Osteocyte (in vitro differentiated cells): ENCODE results near the gene ADAMTSL5. TPM values are rescaled to one million over a fixed set of nuclear protein-coding genes. Genes with fewer than 3 reads are reported as not detected.

ENCODE experiments used
- DNase-seq: peaks from one replicate; pipeline ENCODE4 v3.0.0; 2021; ENCODE audit warnings: mixed read lengths; ENCODE audit not compliant: unreplicated experiment; ENCODE audit errors: extremely low spot score
- H3K27ac Mint-ChIP-seq: one replicate; pipeline ENCODE4 v1.8.0; 2021; ENCODE audit warnings: mild to moderate bottlenecking, mixed read lengths; ENCODE audit not compliant: unreplicated experiment
- H3K27me3 Mint-ChIP-seq: one replicate; pipeline ENCODE4 v1.8.0; 2021; ENCODE audit warnings: mixed read lengths; ENCODE audit not compliant: unreplicated experiment
- H3K36me3 Mint-ChIP-seq: one replicate; pipeline ENCODE4 v1.8.0; 2021; ENCODE audit warnings: mixed read lengths; ENCODE audit not compliant: unreplicated experiment
- H3K4me1 Mint-ChIP-seq: one replicate; pipeline ENCODE4 v1.8.0; 2021; ENCODE audit warnings: mixed read lengths; ENCODE audit not compliant: unreplicated experiment
- H3K4me3 Mint-ChIP-seq: one replicate; pipeline ENCODE4 v1.8.0; 2021; ENCODE audit warnings: mild to moderate bottlenecking, moderate library complexity, mixed read lengths; ENCODE audit not compliant: unreplicated experiment
- H3K9me3 Mint-ChIP-seq: one replicate; pipeline ENCODE4 v1.8.0; 2021; ENCODE audit warnings: mixed read lengths; ENCODE audit not compliant: unreplicated experiment
- CTCF ChIP-seq: fragments of 200-600 bp; sonication (generic); IDR thresholded peaks from 2 replicates; pipeline ENCODE4 v1.5.0; 2021; ENCODE audit warnings: antibody characterized with exemption, mild to moderate bottlenecking, moderate library complexity
- total RNA-seq: library from RNA; stranded (reverse); gene quantifications from 2 replicates; pipeline ENCODE4 v1.2.1, GENCODE V29; 2021

Gene ADAMTSL5
- total RNA-seq, 1 donor from 2014 or later = 6.4 TPM

- H3K9me3 Mint-ChIP-seq = no peaks in the 10 kb centered on the region
- H3K36me3 Mint-ChIP-seq = peaks cover 4% of the 10 kb centered on the region
- peaks cover 24% of the 10 kb centered on the region for H3K4me1 Mint-ChIP-seq
- no peak for DNase-seq
- no peak overlapping the region for H3K27ac Mint-ChIP-seq
- no peak overlapping the region for H3K4me3 Mint-ChIP-seq
- TF ChIP-seq CTCF = no peak
- H3K27me3 Mint-ChIP-seq = peaks cover 2% of the 10 kb centered on the region
These were observed 38.0 kb downstream of the ADAMTSL5 start for GRCh38 chr19:1474765-1475351.

GRCh38 chr19:1474011-1474764, 38.6 kb downstream of the ADAMTSL5 start:
- Mint-ChIP-seq H3K27ac (no peak overlapping the region), H3K27me3 (peaks cover 2% of the 10 kb centered on the region), H3K9me3 (no peaks in the 10 kb centered on the region), H3K4me1 (peaks cover 23% of the 10 kb centered on the region), H3K36me3 (peaks cover 4% of the 10 kb centered on the region), H3K4me3 (no peak overlapping the region)
- no peak for TF ChIP-seq CTCF
- no peak for DNase-seq

GRCh38 chr19:1473085-1473851, 39.6 kb downstream of the ADAMTSL5 start:
- Mint-ChIP-seq H3K9me3 (no peaks in the 10 kb centered on the region), H3K27me3 (peaks cover 2% of the 10 kb centered on the region), H3K4me1 (peaks cover 18% of the 10 kb centered on the region), H3K36me3 (peaks cover 4% of the 10 kb centered on the region), H3K27ac (no peak overlapping the region), H3K4me3 (no peak overlapping the region)
- DNase-seq = no peak
- TF ChIP-seq CTCF = no peak

GRCh38 chr19:1472231-1473084, 40.4 kb downstream of the ADAMTSL5 start:
- Mint-ChIP-seq H3K27me3 (peaks cover 2% of the 10 kb centered on the region), H3K4me3 (no peak overlapping the region), H3K4me1 (peaks cover 11% of the 10 kb centered on the region), H3K36me3 (peaks cover 3% of the 10 kb centered on the region), H3K27ac (no peak overlapping the region), H3K9me3 (no peaks in the 10 kb centered on the region)
- no peak for TF ChIP-seq CTCF
- DNase-seq = no peak
